SK-MEL-5 (cell line): ENCODE results near the gene OXER1. TPM values are rescaled to one million over a fixed set of nuclear protein-coding genes. Genes with fewer than 3 reads are reported as not detected.

Experiments used
- DNase-seq: peaks from one replicate; pipeline ENCODE4 v3.0.0-alpha.2; 2016; ENCODE audit warnings: low read depth, low spot score
- in situ Hi-C: cut with HindIII; loops from 2 replicates; pipeline ENCODE4 v1.10.0; 2016; ENCODE audit warnings: low sequenced_read_pairs, high pct_unique_total_duplicates, low pct_unique_long_range_greater_than_20kb
- total RNA-seq: library from RNA; depleted of rRNA; stranded (reverse); fragments of >200 nt; shearing (Covaris generic); gene quantifications from 2 replicates; pipeline ENCODE4 v1.2.3, GENCODE V29; 2014

Gene OXER1
- total RNA-seq, 1 experiment from 2014 or later: not detected

GRCh38 chr2:42761554-42761953, 2.4 kb downstream of the OXER1 start:
- in situ Hi-C loops: no loop called here
- no peak for DNase-seq

DNA sequence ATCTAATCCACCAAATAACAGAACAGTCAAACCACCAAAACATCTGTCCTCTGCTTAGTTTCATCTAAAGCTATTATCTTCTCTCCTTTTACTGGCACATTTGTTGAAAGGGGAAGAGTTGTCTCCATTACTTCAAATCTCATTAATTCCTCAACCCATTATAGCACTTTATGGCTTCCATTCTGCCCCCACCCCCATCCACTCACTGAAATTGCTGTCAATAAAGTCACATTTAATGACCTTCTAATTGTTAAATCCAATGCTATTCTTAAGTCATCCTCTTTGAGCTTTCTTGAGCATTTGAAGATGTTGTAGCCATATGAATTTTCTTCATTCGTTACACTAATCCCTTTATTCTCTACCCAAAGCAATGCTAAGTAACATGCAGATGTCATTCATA, 5.2 kb downstream of the OXER1 start:
- in situ Hi-C loops: no loop called here

DNA sequence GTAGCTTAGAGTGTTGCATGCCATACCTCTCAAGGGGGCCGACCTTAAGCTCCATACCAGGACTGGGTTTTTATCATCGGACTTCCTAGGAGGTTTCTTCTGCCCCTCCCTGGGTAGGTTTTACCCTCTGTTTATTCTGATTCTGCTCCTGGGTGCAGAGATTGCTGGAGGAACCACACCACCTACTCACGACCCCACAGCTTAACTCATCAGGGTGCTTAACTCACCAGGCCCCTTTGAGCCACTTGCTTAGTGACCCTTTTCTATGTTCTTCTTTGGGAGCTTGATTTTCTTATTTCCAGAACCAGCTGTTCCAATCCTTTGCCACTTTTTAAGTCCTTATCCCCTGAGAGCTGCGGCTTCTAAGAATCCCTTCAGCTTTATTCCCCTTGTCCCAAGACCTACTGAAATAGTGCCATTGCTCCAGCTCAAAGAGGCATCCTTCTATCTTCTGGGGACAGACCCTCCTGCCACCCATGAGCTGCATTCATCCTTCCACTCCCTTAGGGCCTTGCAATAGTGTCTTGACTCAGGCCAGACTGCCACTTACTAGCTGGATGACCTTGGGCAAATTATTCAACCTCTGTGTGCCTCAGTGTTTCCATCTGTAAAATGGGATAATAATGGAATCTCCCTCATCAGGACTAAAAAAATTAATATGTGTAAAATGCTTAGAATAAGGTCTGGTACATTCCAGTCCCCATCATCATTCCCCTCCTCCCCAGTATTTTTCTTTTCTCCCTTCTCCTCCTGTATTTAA, 5.8 kb downstream of the OXER1 start:
- in situ Hi-C loops: no loop called here
- no peak for DNase-seq

More for the DNA sequence above, 5.2 kb downstream of the OXER1 start:
- DNase-seq: no peak

DNA sequence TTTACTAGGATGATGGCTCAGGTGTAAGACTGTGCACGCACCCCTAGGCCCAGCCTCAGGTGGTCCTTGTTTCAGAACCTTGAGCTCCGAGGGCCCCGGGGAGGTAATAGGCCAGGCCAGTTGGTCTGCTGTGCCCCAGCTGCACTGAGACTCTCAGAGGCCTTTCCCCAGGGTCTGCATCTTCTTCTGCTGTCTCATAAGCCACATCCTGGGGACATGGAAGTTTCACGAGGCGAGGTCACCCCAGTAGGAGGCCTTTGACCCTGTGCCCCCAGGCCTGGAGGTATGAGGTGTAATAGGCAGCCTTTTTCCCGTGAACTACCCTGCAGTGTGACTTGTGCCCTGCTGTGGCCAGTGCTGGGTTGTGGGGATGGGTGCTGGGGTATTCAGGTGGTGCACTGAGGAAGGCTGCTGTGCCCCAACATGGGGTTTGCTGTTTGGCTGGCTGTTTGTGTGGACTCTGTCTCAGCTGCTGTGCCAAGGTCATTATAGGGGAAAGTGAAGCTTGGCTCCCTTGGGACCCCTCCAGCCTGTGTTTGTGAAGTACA, 6.9 kb downstream of the OXER1 start:
- in situ Hi-C loops: no loop called here

DNA sequence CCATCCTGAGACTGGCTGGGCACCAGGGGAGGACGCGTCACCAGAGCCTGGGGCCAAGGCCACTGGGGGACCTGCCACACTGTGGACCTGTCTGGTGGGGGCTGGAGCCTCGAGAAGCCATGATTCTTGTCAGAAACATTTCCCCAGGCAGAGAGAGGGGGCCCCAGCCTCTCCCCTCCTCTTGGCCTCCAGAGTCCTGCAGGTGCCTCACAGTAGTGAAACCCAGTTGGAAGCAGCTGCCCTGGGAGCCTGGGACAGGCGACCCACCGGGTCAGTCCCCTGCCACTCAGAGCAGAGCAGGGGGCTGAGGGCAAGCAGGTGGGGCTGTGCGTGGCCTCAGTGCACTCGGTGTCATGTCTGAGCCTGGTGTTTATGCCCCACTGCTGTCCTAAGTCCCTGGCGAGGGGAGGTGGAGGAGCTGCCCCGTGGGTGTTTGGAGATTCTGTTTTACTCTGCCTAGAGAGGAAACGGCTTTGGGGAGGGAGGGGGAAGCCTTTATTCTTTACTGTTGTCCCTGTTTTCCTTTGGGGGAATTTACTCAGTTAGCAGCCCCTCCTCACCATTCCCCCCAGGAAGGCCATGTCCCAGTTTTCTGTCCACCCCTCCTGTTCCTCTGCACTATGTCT, 7.7 kb downstream of the OXER1 start:
- DNase-seq: no peak
- in situ Hi-C loops: no loop called here

More for the DNA sequence above, 6.9 kb downstream of the OXER1 start:
- DNase-seq: no peak

GRCh38 chr2:42755191-42755880, 8.6 kb downstream of the OXER1 start:
- no peak for DNase-seq
- in situ Hi-C loops: no loop called here

- in situ Hi-C loops: no loop called here
- DNase-seq: no peak
These were observed 9.2 kb downstream of the OXER1 start for GRCh38 chr2:42754776-42755140.

DNA sequence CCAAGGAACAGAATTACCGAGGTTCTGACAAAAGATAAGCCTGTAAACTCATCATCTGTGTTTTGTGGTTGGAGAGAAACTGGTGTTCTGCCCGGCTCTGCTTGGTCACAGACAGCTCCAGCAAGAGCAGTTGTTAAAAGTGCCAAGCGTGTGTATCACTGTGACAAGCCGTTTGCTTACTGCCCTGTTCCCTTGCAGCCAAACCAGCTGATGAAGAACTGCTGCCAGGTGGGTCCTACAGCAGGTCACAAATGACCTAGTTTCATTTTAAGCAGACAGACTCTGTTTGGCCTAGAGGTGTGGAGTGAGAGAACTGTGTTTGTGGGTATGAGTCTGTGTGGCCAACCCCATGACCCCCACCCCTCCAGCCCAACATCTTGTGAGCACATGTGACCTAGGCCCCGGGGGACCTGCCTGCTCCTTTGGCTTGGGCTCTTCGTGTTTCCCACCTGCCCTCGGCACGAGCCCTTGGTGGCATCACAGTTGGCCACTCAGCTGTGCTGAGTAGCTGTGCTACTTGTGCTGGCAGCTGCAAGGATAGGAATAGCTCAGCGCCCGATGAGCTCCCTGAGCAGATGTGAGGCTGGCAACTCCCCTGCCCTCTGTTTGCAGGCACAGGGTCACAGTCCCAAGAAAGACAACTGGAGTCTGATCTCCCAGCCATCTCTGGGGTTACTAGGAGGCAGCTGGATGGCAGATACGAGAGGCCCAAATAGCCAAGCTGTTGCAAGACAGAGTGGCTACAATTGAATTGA, 9.7 kb downstream of the OXER1 start:
- in situ Hi-C loops: no loop called here
- no peak for DNase-seq

DNA sequence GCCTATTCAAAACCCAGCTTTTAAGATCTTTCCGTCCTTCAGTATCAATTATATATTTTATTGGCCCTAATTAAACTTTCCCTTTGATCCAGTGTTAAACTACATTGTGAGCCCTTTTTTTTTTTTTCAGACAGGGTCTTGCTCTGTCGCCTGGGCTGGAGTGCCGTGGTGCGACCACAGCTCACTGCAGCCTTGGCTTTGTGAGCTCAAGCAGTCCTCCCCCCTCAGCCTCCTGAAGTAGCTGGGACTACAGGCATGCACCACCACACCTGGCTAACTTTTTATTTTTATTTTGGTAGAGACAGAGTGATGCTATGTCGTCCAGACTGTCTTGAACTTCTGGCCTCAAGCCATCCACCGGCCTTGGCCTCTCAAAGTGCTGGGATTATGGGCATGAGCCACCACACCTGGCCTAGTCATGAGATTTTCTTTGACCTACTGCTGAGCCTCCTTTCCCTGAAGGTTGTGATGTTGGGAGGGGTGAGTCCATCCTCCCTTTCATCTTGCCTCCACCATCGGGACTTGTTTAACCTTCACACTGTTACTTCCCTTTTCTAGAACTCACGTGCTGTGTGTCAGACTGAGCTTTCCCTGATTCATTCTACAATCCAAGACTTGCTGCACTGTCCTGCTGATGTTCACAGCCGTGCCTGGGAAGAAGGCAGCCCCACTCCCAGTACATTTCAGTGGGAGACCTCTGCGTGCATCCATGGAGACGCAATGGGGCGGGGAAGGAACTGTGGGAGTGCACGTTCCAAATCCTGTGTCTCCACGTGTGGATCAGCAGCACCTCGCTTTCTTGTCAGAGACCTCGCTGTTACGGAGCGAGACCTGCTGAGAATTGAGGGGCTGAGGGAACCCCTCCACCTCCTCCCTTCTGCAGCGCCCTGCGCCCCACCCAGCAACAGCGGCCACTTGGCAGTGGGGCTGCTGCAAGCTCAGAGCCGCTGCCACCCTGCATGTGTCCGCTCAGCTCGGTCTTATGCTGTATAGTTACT, 10.8 kb downstream of the OXER1 start:
- in situ Hi-C loops: no loop called here
- DNase-seq: no peak

DNA sequence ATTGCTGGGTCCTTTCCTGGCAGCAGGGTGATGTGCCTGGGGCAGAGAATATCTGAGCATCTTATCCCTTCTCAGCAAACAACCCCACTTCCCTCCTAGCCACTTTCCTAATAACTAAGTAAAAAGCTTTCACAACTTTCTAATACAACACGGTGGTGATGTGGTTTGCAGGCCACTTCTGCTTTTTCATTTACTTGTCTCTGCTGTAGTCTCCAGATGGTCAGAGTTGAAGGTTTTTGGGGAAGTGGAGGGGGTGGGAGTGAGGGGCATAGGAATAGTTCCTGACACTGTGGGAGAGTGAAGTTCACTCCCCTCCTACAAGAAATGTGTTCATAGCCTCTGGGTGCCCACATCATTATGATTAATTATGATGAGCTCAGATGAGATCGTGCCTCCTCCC, 11.6 kb downstream of the OXER1 start:
- DNase-seq: no peak
- in situ Hi-C loops: no loop called here

DNA sequence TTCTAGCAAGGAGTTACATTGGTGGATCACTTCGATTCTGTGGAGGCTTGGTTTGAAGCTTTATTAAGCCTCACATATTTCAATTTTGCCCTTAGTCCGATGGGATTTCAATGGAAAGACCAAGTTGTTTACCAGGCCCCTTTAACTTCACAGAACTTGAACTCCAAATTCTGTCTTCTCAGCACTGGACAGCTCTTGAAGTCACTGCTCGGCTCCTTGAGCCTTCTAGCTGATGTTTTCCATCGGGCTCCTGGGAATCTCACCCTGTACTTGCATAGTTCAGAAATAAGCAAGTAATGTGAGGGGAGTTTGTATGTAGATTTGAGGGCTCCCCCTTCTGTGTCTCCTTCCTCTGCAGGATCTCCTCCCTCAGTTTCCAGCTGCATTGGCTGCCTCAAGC, 15.1 kb downstream of the OXER1 start:
- DNase-seq: no peak
- in situ Hi-C loops: no loop called here

- in situ Hi-C loops: no loop called here
- no peak for DNase-seq
These were observed 16.5 kb downstream of the OXER1 start for GRCh38 chr2:42747422-42747821.

DNA sequence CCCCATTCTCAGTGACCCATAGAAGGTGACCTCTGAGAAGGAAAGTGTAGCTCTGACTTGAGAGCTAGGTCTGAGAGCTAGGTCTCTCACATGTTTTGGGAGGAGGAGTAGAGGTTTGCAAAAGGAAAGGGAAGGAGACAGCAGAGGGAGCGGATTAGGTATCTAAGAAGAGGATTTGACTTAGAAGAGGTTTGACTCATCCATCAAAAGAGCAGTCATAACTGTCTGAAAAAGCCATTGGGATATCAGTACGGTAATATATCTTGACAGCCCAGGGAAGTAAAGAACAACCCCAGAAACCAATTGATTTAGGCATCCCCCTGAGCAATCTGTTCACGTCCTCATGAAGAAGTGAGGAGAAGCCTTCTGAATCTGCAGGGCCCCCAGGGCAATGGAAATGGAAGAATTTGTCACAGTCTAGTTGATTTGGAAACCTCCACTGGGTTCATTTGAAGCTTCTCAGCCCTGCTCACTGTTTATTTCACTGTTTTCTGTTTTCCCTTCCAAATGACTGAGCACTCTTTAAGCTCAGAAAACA, 19.3 kb downstream of the OXER1 start:
- in situ Hi-C loops: no loop called here
- no peak for DNase-seq

GRCh38 chr2:42743659-42743990, 20.3 kb downstream of the OXER1 start:
- no peak for DNase-seq
- in situ Hi-C loops: no loop called here

DNA sequence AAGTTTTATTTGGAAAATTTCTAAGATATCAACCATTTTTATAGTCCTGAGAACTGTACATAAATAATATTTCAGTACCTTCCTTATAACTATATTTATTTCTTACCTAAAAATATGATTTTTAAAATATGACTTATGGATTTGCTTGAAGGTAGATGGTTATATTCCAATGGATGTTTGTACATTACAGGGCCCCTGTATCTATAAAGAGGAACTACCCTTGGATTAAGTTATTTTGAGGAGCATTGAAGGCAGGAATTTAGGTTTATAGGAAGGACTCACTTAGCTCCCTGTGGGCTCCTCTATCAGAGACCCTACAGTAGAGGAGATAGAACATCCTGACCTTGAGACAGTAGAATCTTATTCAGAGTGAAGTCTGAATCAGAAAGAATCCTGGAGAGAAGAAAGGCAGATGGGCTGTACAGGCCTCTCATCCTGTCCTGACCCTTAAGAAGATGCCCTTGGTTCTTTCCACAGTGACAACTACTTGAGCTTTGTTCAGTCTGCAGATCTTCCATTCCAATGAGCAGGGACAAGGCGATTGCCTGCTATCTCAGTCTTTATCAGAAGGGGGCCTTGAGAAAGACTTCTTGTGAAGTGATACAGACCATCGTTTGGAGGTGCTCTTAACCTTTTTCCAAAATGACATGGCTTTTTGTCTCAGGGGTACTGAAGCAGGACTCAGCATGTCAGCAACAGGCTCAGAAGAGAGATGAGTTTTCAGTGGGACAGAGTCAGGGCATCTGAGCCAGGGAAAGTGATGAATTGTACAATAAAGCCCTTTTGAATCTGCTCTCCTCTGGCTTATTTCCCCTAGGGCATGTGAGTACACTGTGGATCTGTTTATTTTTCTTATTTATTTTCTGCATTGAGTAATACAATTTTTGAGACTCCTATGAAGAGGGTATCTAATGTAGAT, 20.9 kb downstream of the OXER1 start:
- in situ Hi-C loops: no loop called here
- peak; percentile 64 for DNase-seq

- DNase-seq: no peak
- in situ Hi-C loops: no loop called here
These were observed 22.8 kb downstream of the OXER1 start for GRCh38 chr2:42741140-42741539.
